ENCODE data around the gene CYSLTR2. TPM values are rescaled to one million over a fixed set of nuclear protein-coding genes. Genes with fewer than 3 reads are reported as not detected.

The CYSLTR2 gene
- total and polyA plus RNA-seq, 2 of the 8 experiments (the other 6 are each of a cell fraction or from before 2014, with no cell fraction given) = not detected

DNA sequence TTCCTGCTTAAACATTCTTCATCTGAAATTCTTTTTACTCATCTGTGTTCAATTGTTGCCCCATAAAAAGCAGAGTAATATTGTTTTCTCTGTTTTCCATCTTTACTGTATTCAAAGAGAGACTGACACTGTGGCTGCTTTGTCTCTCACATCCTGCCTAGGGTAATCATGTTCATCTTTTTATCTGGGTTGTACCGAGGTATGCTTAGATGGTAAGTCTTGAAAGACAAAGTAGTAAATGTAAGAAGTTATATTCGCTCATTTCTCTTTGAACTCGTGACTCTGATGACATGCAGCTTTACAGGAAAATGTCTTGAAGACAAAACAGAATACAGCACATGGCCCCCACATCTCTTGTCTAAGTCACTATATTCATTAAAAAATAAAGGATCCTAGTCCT, 20.0 kb upstream of the CYSLTR2 start (continued):
- TF ChIP-seq CHD1 (IDR thresholded peaks at IDR 0.05; ENCODE audit: low read depth, low read length) (no peak), EP300 (IDR thresholded peaks at IDR 0.05; ENCODE audit: borderline replicate concordance in 1 of 2, low read depth in 2 of 2, low read length in 2 of 2) (no peak), FOSL1 (IDR thresholded peaks at IDR 0.05; ENCODE audit: insufficient read depth, low read depth, low read length) (no peak)
